Stimulated activated CD4-positive, alpha-beta T cell treated with anti-CD3 and anti-CD28 coated beads, Interleukin-12 subunit alpha, Interleukin-12 subunit beta, amount 100 ng/mL, for 4 hours (primary cell): ENCODE results near the gene KRTAP4-12.
"Not testable (repeated sequence)": the region's sequence is repeated elsewhere in the genome, so short reads cannot be mapped to it uniquely, and the experiment has no call there.

ENCODE experiments used
- DNase-seq: peaks from one replicate; pipeline ENCODE4 v3.0.0-alpha.2; 2020

Gene KRTAP4-12

DNA sequence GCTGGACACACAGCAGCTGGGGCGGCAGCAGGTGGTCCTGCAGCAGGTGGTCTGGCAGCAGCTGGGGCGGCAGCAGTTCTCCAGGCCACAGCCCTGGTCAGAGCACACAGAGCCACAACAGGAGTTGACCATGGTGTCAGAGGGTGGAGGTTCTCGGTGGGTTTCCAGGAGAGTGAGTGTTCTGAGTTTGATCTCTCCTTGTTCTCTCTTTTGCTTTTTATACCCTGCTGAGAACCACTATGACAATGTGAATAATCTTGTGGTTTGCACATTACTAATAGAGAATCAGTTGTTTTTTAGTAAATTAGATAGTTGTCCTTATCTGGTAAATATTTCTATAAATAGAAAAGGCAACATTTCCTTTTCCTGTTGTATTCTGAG, at the start of gene KRTAP4-12:
Gene KRTAP4-12 (minus strand): TSS at position 192 of the 381 bp plus-strand sequence. CDS start 60 bp downstream, at position 132.
- DNase-seq = not testable (repeated sequence)

DNA sequence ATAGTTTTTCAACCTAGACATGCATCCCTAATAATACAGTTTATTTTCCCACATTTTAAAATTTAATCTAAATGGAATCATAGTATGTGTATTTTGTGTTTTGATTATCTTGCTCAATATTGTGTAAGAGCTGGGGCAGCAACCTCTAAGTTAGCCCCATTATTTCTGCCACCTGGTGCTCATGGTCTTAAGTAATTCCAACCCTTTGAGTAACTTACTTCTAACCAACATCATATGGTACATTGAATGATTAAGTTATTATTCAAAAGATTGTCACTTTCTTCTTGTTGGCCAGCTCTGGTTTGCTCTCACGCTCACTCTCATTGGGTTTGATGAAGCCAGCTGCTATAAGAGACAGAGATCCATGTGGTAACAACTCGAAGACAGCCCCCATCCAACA, 47.9 kb upstream of the KRTAP4-12 start:
- DNase-seq = no peak

DNA sequence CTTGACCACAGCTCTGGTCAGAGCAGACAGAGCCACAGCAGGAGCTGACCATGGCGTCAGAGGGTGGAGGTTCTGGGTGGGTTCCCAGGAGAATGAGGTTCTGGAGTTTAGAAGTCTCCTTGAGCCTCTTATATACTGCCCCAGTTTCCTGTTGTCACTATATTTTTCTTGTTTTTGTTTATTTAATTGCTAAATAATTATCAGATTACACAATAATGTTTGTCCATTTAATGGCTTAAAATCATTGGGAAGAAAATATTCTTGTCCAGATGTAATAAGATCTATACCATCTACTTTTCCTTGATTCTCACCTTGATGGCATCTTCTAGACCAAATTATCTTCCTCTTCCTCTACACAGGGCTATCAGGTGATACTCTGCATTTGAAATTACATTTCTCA, 44.1 kb upstream of the KRTAP4-12 start, which contains the start of gene KRTAP4-3:
Gene KRTAP4-3 (minus strand): TSS at position 101 of the 400 bp plus-strand sequence. CDS start 49 bp downstream, at position 52.
- DNase-seq = no peak

DNA sequence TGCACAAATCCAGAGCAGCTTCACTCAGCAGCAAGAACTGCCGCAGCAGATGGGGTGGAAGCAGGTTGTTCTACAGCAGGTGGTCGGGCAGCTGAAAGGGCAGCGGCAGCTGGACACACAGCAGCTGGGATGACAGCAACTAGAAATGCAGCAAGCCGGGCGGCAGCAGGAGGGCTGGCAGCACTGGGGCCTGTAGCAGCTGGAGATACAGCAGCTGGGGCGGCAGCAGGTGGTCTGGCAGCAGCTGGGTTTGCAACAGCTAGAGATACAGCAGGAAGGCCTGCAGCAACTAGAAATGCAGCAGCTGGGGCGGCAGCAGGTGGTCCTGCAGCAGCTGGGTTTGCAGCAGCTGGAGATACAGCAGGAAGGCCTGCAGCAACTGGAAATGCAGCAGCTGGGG, 43.6 kb upstream of the KRTAP4-12 start:
- DNase-seq = no peak

DNA sequence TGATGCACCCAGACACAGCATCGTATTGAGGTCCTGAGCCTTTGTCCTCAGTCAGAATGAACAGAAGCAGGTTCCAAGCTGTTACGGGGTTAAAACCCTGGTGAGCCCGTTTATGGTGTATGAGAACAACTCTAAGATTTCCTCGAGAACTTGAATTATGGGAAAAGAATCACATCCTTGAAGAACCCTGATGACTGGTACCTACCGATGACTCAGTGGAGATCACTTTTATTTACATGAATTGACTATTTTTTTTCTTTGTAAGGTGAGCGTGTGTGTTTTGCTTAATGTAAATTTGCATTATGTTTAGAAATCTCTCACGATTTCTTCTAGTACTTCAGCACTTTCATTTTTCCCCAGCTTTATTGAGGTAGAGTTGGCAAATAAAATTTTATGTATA, 39.8 kb upstream of the KRTAP4-12 start:
- DNase-seq = no peak

DNA sequence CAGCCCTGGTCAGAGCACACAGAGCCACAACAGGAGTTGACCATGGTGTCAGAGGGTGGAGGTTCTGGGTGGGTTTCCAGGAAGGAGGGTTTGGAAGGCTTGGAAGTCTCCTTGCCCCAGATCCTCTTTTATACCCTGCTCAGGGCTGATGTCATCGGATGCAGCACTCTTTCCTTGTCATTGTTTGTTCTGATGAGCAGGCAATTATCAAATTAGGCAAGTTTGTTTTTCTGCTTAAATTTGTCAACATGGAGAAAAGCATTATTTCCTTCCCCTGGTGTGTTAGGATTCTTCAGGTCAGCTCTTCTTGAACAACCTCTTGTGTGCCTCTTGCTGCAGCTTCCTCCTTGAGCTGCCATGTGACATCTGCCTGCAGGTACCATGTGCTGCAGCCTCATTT, 36.7 kb upstream of the KRTAP4-12 start, which contains the start of gene KRTAP4-4:
Gene KRTAP4-4 (minus strand): TSS at position 101 of the 400 bp plus-strand sequence. CDS start 57 bp downstream, at position 44.
- no peak for DNase-seq

DNA sequence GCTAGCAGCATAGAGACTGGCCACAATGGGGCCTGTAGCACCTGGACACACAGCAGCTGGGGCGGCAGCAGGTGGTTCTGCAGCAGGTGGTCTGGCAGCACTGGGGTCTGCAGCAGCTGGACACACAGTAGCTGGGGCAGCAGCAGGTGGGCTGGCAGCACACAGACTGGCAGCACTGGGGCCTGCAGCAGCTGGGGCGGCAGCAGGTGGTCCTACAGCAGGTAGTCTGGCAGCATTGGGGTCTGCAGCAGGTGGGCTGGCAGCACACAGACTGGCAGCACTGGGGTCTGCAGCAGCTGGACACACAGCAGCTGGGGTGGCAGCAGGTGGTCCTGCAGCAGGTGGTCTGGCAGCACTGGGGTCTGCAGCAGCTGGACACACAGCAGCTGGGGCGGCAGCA, 36.2 kb upstream of the KRTAP4-12 start:
- not testable (repeated sequence) for DNase-seq

DNA sequence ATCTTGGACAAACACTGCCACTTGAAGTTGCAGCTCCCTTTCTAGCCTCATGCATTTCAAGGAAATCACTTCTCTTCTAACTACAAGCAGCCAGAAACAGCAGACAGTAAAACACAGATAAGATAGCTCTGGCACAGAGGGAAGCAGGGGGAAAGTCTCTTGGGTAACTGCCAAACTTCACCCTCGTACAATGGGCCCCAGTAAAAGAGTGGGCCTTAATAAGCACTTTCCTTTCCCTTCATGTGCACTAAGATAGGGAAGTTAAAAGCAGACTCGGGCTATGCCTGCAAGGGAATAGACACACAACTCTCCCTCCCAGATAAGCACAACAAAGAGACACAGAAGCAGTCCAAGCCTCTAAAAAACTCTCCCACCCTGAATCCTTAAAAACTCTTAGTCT, 29.9 kb upstream of the KRTAP4-12 start:
- DNase-seq = no peak

DNA sequence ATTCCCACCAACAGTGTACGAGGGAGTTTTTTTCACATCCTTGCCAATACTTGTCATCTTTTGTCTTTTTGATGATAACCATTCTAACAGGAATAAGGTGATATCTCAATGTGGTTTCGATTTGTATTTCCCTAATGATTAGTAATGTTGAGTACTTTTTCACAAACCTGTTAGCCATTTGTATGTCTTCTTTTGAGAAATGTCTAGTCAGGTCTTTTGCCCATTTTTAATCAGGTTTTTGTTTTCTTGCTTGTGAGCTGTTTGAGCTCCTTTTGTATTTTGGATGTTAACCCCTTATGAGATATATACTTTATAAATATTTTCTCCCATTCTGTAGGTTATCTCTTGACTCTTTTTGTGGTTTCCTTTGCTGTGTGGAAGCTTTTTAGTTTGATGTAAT, 27.5 kb upstream of the KRTAP4-12 start:
- no peak for DNase-seq

DNA sequence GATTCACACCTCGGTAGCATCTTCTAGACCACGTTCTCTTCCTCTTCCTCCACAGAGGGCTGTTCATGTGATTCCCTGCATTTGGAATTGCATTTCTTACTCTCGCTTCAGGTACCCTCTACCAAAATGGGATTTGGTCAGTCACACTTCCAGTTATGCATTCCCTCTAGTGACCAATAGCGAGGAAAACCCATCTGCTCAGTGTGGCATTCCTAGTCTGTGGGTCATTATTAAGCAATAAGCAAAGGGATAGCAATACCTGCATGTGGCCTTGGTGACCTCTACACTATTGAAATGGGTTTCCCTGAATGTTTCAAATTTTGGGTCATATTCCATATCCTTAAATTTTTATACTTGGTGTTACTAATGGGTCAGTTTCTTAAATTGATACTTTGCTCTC, 26.0 kb upstream of the KRTAP4-12 start:
- no peak for DNase-seq

DNA sequence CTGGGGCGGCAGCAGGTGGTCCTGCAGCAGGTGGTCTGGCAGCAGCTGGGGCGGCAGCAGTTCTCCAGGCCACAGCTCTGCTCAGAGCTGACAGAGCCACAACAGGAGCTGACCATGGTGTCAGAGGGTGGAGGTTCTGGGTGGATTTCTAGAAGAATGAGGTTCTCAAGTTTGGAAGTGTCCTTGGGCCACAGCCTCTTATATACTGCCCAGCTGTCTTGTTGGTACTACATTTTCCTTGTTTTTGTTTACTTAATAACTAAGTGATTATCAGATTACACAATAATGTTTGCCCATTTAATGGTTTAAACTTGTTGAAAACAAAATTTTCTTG, 25.6 kb upstream of the KRTAP4-12 start, which contains the start of gene KRTAP4-5:
Gene KRTAP4-5 (minus strand): TSS at position 174 of the 334 bp plus-strand sequence. CDS start 58 bp downstream, at position 116.
- DNase-seq = no peak

DNA sequence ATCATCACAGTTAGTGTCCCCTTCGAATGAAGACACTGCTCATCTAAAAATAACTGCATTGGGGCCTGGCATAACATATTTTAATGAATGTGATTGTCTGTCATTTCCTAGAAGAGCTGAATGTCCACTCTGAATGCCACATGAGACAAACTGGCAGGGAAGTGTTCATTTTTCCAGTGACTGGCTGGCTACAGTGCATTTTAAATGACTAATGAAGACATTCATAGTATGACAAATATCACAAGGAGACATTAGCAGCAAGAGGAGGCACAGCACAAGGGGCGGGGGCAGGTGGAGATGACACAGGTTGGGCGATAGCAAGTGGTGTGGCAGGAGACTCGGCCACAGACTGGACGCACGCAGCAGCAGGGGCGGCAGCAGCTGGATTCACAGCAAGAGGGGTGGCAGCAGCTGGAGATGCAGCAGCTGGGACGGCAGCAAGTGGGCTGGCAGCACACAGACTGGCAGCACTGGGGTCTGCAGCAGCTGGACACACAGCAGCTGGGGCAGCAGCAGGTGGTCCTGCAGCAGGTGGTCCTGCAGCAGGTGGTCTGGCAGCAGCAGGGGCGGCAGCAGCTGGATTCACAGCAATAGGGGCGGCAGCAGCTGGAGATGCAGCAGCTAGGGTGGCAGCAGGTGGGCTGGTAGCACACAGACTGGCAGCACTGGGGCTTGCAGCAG, 25.1 kb upstream of the KRTAP4-12 start:
- DNase-seq = not testable (repeated sequence)

DNA sequence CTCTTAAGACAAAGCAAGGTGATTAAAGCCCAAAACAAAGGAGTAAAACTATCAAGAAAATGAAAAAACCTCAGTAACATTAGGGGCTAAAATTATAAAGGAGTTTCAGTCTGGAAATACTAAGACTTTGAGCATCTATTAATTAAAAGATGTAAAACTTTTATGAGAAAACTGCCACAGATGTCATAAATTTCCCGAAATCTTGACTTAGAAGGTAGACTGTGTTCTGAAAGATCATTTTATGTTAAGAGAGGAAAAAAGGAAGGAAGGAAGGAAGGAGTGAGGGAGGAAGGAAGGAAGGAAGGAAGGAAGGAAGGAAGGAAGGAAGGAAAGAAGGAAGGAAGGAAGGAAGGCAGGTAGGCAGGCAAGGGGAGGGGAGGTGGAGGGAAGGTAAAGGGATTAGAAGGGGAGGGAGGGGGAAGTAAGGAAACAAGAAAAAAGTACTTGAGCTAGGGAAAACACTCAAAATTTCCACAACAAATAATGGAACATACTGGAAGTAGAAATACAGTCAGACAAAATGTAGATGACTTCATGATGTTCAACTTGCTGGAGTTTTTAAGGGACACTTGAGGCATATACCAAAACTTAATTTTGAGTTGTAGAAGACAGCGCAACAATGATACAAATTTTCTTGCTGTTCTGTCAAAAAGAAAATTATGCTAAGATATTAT, 23.7 kb upstream of the KRTAP4-12 start:
- DNase-seq = no peak

DNA sequence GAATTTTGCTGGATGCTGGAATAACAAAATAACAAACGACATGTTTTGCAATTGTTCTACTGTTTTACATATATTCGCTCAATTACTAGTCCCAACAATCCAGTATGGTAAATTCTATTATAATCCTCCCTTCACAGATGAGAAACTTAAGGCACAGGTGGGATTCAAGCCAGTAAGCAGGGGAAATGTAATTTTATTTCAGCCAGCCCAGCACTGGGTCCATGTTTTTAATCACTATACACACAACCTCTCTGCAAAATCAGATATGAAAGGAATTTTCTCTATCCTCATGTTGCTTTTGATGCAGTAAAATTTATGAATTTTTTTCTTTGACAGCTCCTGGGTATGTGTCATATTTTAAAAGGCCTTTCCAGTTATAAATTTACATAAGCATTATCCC, 21.3 kb upstream of the KRTAP4-12 start:
- DNase-seq = no peak

DNA sequence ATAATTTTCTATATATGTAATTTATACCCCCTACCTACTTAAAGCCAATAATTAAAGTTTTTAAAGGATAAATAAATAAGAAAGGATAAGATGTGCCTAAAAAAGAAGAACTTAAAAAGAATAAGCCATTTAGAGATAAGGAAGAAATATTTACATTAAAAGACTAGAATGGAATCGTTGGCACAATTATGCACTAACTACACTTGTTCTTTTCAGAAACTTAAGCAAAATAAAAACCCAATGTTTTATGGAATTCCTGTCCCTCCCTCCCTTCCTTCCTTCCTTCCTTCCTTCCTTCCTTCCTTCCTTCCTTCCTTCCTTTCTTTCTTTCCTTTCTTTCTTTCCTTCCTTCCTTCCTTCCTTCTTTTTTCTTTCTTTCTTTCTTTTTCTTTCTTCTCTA, 20.9 kb upstream of the KRTAP4-12 start:
- no peak for DNase-seq

DNA sequence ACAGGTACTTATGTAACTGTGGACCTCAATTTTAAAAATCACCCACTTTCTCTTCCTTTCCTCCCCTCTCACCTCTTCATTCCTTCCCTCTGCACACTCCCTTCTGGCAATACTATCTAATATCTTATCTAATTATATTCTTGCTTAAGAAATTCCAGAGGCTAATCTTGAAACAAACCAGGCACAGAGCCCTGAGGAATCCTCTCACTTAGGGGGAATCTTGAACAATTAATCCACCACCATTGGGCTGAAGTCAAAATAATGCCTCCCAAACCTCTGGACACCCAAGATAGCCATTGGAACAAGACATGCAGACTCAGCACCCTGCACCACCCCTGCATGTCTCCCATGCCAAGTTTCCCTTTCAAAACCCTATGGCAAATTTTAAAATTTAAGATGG, 17.4 kb upstream of the KRTAP4-12 start:
- DNase-seq = no peak

DNA sequence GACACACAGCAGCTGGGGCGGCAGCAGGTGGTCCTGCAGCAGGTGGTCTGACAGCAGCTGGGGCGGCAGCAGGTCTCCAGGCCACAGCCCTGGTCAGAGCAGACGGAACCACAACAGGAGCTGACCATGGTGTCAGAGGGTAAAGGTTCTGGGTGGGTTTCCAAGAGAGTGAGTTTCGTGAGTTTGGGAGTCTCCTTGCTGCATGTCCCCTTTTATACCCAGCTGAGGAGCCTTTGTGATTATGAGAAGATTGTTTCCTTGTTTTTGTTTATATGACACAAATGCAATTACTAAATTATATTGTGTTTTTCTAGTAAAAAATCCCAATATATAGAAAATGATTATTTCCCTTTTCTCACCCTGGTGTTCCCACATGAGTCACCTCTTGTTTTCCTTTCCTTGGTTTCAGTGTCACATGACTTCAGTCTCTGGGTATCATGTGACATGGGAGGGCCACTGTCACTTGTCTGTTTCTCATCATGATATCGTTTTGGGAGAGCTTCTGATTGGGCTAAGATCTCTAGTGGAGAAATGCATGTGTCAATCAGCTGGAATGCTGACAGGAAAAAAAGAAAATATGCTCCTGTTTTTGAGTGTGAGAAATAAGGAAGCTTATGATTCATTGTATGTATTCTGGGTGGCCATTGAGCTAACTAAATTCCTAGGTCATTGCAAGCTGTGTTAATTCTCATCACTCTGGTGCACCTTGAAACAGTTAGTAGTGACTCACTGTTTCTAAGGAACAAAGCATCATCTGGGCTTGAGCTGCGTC, 16.6 kb upstream of the KRTAP4-12 start, which contains the start of gene KRTAP4-6:
Gene KRTAP4-6 (minus strand): TSS at position 185 of the 772 bp plus-strand sequence. CDS start 57 bp downstream, at position 128.
- no peak for DNase-seq

DNA sequence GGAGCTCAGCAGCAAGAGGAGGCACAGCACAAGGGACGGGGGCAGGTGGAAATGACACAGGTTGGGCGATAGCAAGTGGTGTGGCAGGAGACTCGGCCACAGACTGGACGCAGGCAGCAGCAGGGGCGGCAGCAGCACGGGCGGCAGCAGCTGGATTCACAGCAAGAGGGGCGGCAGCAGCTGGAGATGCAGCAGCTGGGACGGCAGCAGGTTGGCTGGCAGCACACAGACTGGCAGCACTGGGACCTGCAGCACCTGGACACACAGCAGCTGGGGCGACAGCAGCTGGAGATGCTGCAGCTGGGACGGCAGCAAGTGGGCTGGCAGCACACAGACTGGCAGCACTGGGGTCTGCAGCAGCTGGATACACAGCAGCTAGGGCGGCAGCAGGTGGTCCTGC, 15.9 kb upstream of the KRTAP4-12 start:
- DNase-seq = not testable (repeated sequence)

DNA sequence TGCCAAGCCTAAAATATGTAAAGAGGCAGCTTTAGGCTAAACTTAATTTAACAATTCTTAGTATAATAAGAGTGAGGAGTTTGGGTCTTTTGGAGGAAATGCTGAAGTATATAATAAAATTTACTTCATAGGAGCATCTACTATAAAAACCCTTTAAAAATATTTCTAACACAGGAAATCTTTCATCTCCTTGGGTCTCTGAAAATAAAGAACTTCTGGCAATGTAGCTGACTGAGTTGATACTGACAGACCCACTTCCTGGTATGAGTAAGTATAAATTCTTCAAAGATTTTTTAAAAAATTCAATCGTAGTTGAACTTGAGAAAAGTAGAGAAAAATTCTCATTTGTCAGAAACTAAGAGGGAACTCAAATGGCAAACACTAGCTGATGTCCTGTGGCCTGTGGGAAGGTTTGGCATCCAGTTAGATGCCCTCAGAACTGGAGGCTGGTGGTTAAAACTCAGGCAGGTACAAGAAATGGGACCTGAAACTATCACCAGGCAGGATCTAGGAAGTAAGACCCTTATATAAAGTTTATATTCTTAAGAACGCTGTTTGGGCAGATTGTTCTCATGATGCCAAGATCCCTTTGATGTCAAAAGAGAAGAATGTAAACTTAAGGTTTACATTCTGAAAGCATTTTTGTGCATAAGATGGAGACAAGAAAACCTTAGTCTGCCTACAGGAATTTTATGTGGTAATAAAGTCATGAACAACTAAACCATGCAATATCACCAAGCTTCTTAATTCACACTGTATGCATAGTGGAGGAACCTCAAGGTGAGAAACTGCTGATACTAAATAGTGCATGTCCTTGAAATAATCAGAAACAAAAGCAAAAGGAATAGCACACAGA, 10.1 kb upstream of the KRTAP4-12 start:
- no peak for DNase-seq

DNA sequence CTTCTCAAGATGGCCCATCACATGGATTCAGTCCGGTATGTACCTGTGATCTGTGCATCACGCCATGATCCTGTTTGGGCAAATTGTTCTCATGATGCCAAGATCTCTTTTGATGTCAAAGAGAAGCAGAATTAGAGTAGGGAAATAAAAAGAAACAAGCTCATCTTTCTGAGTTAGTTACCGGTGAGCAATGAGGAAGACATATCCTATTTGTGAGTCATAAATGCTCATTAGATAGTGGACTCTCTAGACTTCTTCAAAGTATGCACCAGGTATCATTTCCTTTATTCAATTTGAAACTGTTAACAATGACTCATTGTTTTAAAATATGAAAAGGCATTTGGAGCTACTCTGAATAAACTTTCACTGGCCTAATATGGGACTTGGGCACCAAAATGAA, 8.0 kb upstream of the KRTAP4-12 start:
- no peak for DNase-seq

DNA sequence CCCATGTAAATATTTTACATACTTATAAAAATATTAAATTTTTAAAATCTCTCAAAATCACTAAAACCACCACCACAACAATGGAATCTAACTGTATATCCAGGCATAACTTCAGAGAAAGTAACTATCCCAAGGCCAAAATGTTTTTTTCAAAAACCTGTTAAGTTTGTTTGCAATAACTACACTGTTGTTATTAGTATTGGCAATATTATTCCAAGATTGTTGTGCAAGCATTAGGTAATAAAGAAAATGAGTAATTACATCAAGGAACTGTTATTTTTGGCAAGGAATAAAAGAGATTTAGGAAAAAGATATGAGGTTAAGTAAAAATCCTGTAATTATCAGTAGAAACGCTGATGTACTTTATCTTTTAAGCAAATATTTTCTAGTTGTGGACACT, 3.4 kb upstream of the KRTAP4-12 start:
- no peak for DNase-seq

DNA sequence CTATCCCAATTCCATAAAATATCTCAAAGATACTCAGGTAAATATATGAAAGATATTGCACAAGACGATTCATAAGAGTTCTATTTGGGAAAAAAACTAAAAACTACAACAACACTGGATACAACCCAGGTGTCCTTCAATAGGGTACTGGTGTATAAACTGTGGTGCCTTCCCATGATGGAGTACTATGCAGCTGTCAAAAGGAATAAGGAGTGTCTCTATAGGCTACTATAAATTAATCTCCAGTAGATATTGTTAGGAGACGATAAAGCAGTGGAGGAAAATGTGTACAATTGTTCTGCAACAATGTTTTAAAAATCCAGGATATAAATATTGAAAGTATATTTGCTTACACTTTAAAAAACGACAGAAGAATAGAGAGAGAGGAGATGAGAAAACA, 2.4 kb upstream of the KRTAP4-12 start:
- DNase-seq = no peak

DNA sequence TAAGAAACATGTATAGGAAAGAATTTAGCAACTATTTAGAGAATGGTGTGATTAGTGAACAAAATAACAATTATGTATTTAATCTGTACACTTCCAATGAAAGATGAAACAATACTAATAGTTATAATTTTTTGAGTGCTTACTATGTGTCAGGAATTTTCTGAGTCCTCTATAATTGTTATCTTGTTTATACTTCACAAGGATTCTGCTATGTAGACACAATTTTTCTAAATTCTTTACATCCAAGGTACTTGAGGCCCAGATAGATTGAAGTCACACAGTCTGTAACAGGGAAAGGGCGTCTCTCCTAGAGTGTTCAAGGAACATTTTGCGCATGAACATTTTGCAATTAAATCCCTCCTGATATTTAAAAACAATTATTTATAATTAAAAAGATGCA, 1.1 kb upstream of the KRTAP4-12 start:
- no peak for DNase-seq
